MCF 10A (cell line): Measurements from ENCODE around the gene SPINK6. TPM values are rescaled to one million over a fixed set of nuclear protein-coding genes. Genes with fewer than 3 reads are reported as not detected.
A peak's percentile ranks its signal among the peaks of the same experiment; 100 is the strongest.

Experiments
- BruUV-seq: library from RNA; stranded (reverse); fragments of 400-500 nt; replicated peaks from 2 replicates; lab custom pipeline; 2021; lab: Mats Ljungman, UMichigan
- CTCF ChIA-PET: fragments of 300-600 bp; sonication (Branson Sonifier 250); formaldehyde crosslinking; extraction: SDS; loops from one replicate; lab custom pipeline; 2021; ENCODE audit warnings: antibody characterized with exemption, inconsistent platforms; lab: Yijun Ruan, JAX
- POLR2A ChIA-PET: fragments of 300-600, 350-650 bp; sonication (Branson Sonifier 250); formaldehyde crosslinking; extraction: SDS; loops from one replicate; lab custom pipeline; 2020; ENCODE audit warnings: antibody characterized with exemption, inconsistent platforms; lab: Yijun Ruan, JAX
- DNase-seq: peaks from one replicate; pipeline ENCODE4 v3.0.0-alpha.2; 2018; ENCODE audit not compliant: unreplicated experiment
- H3K27ac Mint-ChIP-seq: one replicate; pipeline ENCODE4 v1.8.0; 2022; ENCODE audit warnings: mild to moderate bottlenecking, low read depth, mixed read lengths; ENCODE audit not compliant: unreplicated experiment
- H3K27me3 Mint-ChIP-seq: one replicate; pipeline ENCODE4 v1.8.0; 2022; ENCODE audit warnings: mixed read lengths; ENCODE audit not compliant: insufficient read depth, unreplicated experiment
- H3K36me3 Mint-ChIP-seq: one replicate; pipeline ENCODE4 v1.8.0; 2022; ENCODE audit warnings: mild to moderate bottlenecking, moderate library complexity, mixed read lengths; ENCODE audit not compliant: insufficient read depth, unreplicated experiment
- H3K4me1 Mint-ChIP-seq: one replicate; pipeline ENCODE4 v1.8.0; 2022; ENCODE audit warnings: mixed read lengths; ENCODE audit not compliant: insufficient read depth, unreplicated experiment
- H3K4me3 Mint-ChIP-seq: one replicate; pipeline ENCODE4 v1.8.0; 2022; ENCODE audit warnings: mild to moderate bottlenecking, moderate library complexity, mixed read lengths; ENCODE audit not compliant: unreplicated experiment
- H3K9me3 Mint-ChIP-seq: one replicate; pipeline ENCODE4 v1.8.0; 2022; ENCODE audit warnings: mixed read lengths; ENCODE audit not compliant: unreplicated experiment
- CTCF ChIP-seq: fragments of 200-600 bp; IDR thresholded peaks from one replicate; pipeline ENCODE4 v1.8.0; 2022; ENCODE audit warnings: antibody characterized with exemption, mild to moderate bottlenecking; ENCODE audit not compliant: unreplicated experiment
- intact Hi-C: fragments of 100-400 bp; cut with micrococcal nuclease; formaldehyde crosslinking; loops from 2 replicates; pipeline ENCODE4 v1.14.1; 2022
- total RNA-seq: library from RNA; stranded (reverse); gene quantifications from 2 replicates; pipeline ENCODE4 v1.2.3, GENCODE V29; 2022

The SPINK6 gene
- total RNA-seq, 1 experiment from 2014 or later, result 1.9 TPM

DNA sequence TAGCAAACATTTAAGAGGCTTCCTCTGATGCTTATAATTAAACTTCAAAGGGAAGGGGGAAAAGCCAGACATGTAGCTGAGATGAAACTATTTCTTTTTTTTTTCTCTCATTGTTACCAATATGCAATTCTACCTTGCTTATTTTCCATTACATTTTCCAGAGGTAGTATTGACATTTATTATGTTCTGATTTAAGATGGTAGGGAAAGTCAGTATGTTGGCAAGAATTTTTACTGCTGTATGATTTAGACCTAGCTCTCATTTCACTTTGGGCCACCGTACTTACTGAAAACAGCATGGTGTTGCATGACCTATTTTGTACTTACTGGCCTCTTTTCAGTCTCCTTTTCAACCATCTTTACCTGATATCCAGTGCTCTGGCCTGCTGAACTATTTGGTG, 9.6 kb upstream of the SPINK6 start:
- Mint-ChIP-seq H3K4me1 (peaks cover 6% of the 10 kb centered on the region), H3K4me3 (no peak overlapping the region), H3K36me3 (peaks cover 8% of the 10 kb centered on the region), H3K27me3 (no peaks in the 10 kb centered on the region), H3K9me3 (no peaks in the 10 kb centered on the region), H3K27ac (no peak overlapping the region)
- ChIA-PET POLR2A (interaction anchor here (0.6 to 1.5 kb wide), 2 partner anchors 9 to 191 kb away, joined by 3 to 4 read pairs; partner anchors contain the start of gene FBXO38), CTCF (interaction anchor here (0.6 to 5.2 kb wide), 4 partner anchors 14 to 1733 kb away, joined by 3 to 21 read pairs (median 4); no protein-coding TSS in a partner anchor)
- DNase-seq, result no peak
- no TSS peak for BruUV-seq
- intact Hi-C loops, result no loop called here
- no peak for TF ChIP-seq CTCF

DNA sequence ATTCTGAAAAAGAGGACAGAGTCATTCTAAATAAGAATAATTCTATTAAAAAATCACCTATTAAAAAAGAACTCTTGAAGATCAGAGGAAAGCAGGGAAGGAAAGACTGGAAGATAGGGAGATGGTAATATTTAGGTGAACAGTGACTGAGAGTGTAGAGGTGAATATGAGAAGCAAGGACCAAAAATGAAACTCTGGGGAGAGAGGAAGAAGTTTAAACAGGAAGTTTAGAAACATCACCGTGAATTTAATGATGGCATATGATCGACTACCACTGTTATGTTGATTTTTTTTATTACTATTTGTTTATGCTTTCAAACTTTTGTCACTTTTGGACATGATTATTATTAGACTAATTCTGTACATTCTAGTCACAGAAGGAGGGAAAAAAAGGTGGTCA, 1.7 kb upstream of the SPINK6 start:
- DNase-seq, result no peak
- Mint-ChIP-seq H3K36me3 (no peaks in the 10 kb centered on the region), H3K27me3 (no peaks in the 10 kb centered on the region), H3K4me1 (peaks cover 17% of the 10 kb centered on the region), H3K27ac (no peak overlapping the region), H3K9me3 (no peaks in the 10 kb centered on the region), H3K4me3 (no peak overlapping the region)
- TF ChIP-seq CTCF, result no peak
- ChIA-PET CTCF (no interaction called here), POLR2A (interaction anchor here (1.0 kb wide), 1 partner anchor 20 kb away, joined by 3 read pairs; no protein-coding TSS in a partner anchor)
- intact Hi-C loops, result no loop called here
- no TSS peak for BruUV-seq

DNA sequence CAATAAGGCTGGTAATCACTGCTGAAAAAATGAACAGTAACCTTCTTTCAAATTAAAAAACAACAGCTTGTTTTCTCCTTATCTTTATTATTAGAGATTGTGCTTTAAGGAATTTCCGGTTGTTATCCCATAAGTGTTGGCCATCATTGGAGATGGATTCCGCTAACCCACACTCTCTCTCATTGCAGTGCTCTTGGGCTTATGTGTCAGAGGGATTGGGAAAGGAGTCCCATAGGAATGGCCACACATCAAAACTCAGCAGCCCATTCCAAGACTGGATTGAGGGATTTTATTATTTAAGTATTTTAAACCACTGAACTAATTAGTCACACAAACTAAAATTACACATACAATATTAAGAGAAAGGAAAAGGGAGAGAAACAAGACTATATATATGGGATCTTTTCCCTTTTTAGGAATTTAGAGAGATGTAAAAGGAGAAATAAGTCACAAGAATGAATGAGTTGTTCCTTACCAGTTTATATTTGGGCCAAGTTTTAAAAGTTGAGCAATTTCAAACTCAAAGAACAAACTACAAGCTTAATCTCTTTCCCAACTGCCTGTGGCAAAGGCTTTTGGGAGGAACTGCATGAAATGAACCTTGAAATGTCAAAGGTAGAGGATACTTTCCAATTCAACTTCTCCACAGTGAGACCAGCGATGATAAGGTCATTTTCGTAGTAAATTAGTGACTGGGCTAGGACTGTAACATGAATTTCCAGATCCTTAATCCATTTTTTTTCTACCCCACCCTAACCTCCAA, 2.4 kb downstream of the SPINK6 start:
- intact Hi-C loops, result no loop called here
- BruUV-seq, result no TSS peak
- TF ChIP-seq CTCF, result no peak
- Mint-ChIP-seq H3K27ac (no peak overlapping the region), H3K4me3 (no peak overlapping the region), H3K36me3 (no peaks in the 10 kb centered on the region), H3K9me3 (no peaks in the 10 kb centered on the region), H3K4me1 (peaks cover 17% of the 10 kb centered on the region), H3K27me3 (no peaks in the 10 kb centered on the region)
- CTCF ChIA-PET, result interaction anchor here (1.9 kb wide), 1 partner anchor 170 kb away, joined by 10 read pairs; no protein-coding TSS in a partner anchor
- POLR2A ChIA-PET, result interaction anchor here (0.6 to 1.7 kb wide), 4 partner anchors 17 to 177 kb away, joined by 3 to 5 read pairs (median 4); no protein-coding TSS in a partner anchor
- peak; percentile 22 for DNase-seq

DNA sequence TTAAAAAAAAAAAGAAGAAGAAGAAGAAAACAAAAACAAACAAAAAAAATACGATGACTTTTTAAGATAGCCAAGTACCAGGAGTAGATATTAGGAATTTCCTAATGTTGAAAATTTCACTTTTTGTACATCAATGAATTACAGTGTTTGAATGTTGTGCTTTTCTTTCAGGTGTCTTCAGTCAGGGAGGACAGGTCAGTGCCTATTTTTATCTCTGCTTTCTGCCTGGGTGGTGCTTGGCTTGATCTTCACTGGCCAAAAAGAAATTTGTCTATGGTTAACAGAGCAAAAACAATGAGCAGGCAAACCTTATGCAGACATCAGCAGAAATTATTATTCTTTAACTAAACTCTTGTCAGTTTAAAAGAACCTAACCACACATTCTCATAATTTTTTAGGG, 3.0 kb downstream of the SPINK6 start:
- H3K27me3 Mint-ChIP-seq, result no peaks in the 10 kb centered on the region
- peaks cover 17% of the 10 kb centered on the region for H3K4me1 Mint-ChIP-seq
- no peaks in the 10 kb centered on the region for H3K36me3 Mint-ChIP-seq
- no peak for DNase-seq
- no peak overlapping the region for H3K27ac Mint-ChIP-seq
- no peak overlapping the region for H3K4me3 Mint-ChIP-seq
- POLR2A ChIA-PET, result interaction anchor here (1.0 kb wide), 1 partner anchor 16 kb away, joined by 5 read pairs; no protein-coding TSS in a partner anchor
- no peak for TF ChIP-seq CTCF
- CTCF ChIA-PET, result no interaction called here
- intact Hi-C loops, result no loop called here
- BruUV-seq, result no TSS peak
- no peaks in the 10 kb centered on the region for H3K9me3 Mint-ChIP-seq
